G401.6 (cell line): ENCODE measurements around the gene INO80D.
"Not testable (repeated sequence)": the region's sequence is repeated elsewhere in the genome, so short reads cannot be mapped to it uniquely, and the experiment has no call there.

Experiments used
- FAIRE-seq: peaks from 2 replicates; lab custom pipeline; 2012; peaks lifted over from hg19 to GRCh38; lab: Jason Lieb, UNC

Gene INO80D

DNA sequence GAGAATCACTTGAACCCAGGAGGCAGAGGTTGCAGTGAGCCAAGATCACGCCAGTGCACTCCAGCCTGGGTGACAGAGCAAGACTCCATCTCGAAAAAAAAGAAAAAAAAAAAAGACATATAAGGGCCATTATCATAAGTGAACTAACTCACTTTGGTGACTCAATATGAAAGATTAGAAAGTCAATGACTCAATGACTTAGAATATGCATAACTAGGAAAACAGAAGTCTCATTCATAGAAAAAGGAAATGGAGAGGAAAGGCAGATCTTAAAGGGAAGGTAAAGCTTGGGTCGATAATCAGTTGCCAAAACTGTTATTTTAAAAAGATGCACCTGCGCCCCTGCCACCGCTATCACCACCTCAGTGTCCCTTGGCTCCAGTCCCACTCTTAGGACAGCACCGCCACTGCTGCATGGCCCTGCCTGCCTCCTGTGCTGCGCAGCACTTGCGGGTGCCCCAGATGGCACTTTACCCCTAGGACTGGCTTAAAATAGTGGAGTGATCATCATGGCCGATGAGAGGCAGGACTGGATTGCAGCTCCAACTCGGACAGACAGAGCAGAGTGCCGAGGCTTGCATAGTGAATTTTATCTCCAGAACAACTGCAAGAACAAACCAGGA, 54.7 kb downstream of the INO80D start:
- FAIRE-seq, result no peak

DNA sequence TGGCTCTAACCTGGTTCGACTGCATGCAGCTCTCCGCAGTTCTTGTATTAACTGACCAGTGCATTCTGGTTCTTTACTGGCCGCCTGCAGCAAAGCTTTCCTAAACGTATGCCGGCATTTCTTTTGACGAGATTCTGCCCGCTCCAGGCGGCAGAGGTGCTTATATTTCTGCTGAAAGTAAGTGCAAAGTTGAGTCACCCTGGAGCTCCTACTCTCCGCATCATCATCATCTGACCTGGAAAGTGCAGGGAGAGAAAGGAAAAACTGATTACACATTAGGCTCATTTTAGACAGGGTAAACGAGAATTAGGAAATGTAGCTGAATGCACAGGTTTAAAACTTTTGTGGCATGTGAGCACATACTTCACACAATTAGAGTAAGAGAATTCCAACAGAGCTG, 57.9 kb downstream of the INO80D start:
- FAIRE-seq, result no peak

DNA sequence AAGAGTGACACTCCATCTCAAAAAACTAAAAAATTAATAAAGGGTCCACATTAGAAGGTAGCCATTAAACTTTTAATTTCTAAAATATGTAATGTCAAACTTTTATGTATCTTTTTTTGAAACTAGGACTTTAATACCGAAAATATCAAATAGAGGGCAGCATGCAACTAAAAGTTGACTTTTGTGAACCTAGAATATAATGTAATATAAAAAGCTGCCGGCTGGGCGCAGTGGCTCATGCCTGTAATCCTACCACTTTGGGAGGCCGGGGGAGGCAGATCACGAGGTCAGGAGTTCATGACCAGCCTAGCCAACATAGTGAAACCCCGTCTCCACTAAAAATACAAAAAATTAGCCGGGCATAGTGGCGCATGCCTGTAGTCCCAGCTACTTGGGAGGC, 62.8 kb downstream of the INO80D start:
- FAIRE-seq, result no peak

DNA sequence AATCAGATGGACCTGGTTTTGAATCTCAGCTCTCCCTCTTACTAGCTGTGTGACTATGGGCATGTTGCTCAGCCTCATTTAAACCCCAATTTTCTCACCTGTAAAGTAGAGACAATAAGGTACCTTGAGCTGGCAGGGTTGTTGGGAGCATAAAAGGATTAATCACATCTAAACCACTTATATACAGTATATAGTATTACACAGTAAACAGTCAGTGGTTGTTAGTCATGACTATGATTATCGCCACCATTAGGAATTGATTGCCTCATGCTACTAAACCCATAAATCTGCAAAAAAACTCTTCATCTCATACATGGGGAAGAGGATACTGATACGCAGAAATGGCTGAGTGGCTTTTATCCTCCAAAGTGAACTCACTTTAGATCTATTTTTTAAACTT, 65.8 kb downstream of the INO80D start:
- FAIRE-seq, result no peak

DNA sequence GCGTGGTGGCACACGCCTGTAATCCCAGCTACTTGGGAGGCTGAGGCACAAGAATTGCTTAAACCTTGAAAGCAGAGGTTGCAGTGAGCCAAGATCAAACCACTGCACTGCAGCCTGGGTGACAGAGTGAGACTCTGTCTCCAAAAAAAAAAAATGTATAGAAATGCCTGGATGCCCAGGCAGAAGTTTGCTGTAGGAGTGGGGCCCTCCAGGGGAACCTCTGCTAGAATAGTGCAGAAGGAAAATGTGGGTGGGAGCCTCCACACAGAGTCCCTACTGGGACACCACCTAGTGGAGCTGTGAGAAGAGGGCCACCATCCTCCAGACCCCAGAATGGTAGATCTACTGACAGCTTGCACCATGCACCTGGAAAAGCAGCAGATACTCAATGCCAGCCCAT, 70.2 kb downstream of the INO80D start:
- not testable (repeated sequence) for FAIRE-seq

DNA sequence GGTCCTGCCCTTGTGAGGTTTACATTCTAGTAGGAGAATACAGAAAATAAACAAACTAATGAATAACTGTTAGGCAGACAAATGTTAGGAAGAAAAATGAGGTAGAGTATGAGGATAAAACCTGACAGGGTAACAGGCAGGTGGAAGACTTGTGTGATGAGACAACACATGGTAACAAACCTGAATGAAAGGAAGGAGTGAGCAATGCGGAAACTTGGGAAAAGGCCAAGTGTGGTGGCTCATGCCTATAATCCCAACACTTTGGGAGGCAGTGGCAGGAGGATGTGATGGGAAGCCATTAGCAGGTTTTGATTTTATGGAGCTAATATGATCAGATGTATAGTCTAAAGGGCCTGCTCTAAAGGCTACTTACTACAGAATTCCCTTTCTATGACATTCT, 74.2 kb downstream of the INO80D start:
- no peak for FAIRE-seq

DNA sequence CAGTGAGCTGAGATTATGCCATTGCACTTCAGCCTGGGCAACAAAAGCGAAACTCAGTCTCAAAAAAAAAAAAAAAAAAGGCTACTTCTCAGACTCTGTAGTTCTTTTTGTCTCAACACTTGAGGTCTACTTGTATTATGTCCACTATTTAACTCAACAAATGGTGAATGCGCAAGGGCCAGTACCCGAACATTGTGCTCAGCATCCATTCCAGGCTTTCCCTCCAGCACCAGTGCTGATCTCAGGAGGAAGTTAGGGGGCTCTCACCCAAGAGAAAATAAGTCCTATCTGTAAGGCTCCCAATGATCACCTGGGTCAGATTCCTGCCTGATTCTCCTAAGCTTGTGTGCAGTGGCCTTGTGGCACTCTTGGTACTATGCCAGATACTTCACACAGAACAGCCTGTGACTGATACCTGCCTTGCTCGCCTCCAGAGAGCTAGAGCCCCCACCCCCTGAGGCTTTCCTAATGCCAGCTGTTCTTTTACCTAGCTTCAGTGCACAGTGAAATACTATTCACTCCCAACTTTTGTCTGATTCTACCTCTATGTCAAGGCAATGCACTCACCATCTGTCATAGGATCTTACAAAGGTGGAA, 74.9 kb downstream of the INO80D start:
- FAIRE-seq, result no peak

DNA sequence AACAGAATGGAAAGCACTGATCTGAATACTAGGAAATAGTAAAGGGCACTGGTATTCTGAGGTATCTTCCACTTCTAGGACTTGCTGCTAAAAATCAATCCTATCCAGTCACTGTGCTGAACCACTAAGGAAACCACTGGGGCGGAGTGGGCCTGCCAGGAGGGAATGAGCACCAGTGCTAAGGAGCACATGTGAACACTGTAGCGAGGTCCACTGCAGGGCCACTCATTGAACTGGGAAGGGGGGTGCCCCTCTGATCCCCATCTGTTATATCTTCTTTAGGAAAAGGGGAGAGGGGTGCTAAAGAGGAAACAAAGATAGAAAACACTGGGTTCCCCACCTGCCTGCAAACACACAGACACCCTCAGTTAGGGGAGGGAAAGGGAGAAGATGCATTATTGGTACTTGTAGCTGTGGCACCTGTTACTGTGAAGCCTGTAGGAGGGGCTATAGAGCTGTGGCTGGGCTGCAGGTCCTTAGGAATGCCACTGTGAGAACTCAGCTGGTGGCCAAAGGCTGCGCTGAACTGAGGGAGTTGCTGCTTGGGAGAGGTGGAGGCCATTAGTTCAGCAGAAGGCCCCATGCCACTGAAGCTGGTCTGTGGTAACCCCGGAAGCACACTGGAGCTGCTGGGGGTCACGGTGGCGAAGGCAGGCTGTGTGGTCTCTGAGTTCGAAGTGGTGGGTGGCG, 81.8 kb downstream of the INO80D start:
- FAIRE-seq, result no peak

DNA sequence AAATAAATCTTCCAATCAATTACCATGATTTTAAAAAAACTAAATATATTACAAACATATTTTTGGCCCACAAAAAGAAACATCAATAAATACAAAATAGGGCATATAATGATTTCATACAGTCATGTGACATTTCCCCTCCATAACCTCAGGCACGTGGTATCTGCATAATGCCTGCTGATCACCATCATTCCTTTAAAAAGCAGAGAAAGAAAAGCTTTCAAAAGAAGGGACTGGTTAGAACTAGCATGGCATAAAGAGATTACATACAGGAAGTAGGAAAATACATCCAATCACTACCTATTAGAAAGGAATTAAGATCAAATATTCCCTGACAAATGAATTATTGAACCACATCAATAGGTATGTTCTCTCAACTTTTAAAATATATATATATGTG, 83.5 kb downstream of the INO80D start:
- FAIRE-seq, result no peak

DNA sequence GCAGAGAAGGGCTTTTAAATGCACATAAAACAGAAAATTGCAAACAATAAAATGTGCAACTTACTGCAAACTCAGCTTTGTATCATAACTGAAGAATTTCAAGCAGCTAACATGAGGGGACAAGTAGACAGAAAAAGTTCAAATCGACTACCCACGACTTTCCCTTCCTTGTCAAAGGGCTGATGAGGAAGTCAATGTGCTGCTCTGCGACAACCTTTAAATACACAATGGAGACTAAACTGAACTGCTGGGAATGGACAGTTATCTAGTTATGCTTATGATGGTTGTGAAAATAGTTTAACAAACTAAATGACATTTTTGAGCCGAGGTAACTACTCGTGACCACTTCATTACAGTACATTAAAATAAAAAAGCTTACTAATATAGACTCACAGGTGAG, 84.1 kb downstream of the INO80D start:
- no peak for FAIRE-seq

DNA sequence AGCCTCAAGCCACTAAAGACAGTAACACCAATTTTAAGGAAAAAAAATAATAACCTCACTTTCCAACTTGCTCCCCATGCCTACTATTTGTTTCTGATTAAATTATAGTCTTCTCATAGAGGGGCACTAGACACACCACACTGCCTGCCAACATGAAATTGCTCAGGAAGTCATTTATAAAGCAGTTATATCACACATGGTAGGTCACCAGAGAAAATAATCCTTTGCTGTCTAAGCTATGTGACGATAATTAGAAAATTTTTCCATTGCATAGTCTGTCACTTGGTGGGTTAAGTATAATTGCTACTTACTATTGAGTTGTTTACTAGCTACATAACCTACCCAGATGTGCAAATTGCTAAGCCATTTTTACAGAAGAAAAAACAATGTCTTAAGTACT, 85.2 kb downstream of the INO80D start:
- no peak for FAIRE-seq

DNA sequence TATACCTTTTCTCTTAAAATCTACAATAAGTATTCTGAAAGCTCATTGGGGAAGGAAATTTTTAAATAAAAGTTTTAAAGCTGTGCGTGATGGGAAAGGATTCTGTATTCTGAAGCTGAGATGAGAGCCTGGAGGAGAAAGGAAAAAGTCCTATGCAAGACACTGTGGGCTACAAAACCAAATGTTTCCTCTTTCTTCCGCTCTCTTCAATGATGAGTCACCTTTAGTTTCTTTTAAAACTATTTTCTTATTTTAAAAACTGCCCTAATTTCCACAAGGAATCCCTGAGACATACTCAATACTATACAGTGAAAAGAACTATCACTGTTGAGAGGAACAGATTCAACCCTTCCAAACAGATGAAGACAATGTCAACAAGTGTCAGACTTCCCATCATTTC, 87.4 kb downstream of the INO80D start:
- FAIRE-seq, result no peak

DNA sequence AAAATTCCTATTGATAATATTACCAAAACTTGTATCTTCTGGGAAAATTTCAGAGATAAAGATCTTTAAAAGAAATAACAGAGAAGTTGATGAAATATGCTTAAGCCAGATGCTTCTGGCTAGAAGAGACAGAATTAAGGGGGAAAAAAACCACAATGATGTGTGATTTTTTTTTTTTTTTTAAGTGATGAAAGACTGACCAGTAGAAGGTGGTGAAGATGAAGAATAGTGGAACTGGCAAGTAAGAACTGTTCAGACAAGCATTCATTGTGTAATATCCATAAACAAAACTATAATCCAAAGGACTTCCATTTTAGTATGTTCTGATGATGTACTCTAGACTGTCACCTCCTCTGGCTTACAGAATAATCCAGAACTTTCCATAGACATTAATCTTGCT, 89.8 kb downstream of the INO80D start:
- FAIRE-seq, result no peak

DNA sequence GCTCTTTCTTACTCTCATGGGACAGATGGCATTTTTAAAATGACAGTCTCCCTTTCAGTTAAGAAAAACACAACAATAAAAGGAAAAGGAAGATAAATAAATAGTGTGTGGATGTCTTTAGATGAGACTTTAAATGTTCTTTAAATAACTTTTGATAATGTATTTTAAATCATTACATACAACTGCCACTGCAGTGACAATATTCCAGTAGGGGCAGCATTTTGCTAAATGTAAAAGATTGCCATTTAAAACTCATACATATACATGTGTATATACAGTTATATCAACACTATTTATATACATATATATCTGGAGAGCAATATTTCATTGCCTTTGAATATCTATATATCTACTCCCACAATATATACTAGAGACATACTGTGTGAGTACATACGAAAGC, 90.7 kb downstream of the INO80D start:
- FAIRE-seq, result peak; percentile 67

DNA sequence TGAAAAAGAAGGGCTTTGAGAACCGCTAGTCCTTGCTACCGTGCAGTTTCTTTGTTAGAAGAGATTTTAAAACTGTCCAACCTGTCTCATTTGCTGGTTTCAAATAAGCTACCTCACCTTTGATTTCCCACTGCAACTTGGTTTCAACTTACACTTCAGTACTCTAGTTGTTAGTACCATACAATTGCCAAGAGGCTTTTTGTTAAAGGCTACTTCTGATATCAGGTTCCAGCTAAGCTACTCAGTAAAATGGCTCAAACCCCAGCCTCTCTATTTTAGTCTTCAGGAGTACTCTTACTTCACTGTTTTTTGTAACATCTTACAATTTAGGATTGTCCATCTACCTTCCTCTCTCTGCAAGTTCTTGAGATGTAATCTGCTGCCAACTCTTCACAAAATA, 91.6 kb downstream of the INO80D start:
- FAIRE-seq, result no peak

DNA sequence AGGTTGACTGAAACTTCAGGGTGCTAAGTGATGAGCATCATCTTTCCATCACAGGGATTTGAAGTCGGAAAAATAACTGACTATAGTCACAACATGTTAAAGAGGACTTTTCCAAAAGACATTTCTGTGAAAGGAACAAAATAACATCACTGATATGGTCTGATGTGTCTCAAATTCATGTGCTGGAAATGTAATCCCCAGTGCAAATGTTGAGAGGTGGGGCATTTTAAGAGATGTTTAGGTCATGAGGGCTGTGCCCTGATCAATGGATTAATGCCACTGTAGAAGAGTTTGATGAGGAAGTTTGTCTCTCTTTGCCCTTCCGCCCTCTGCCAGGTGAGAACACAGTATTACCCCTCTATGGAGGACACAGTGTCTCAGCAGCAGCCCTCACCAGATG, 95.9 kb downstream of the INO80D start:
- no peak for FAIRE-seq

DNA sequence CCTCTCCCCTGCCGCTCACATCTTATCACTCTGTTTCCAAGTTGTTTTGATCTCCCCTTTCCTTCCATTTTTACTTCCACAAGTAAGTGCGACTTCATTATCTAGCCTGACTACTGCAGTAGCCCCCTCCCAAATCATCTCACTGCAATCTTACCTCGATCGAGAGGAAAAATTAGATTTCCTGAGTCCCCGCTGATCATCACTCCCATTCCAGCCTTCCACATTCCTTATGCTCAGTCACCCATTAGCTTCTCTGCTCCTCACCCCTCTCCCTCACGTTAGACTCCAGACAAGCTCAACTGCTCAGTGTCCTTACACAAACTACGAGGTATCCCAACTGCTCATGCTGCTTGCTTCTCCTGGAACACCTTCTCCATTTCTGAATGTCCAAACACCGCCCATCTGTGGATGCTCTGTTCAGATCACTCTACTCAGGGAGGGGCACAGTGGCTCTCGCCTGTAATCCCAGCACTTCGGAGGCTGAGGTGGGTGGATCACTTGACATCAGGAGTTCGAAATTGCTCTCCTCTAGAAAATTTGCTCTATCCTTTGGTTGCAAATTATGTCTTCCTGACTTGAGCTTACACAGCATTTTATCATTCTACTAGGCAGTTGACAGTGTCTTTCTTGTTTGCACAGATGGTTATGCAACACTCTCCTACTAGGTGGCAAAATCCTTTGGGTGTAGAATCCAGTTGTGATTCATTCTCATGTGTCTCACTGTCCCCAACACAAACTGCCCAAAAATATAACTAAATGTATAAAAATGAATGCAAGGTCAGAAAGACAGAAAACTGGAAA, 96.5 kb downstream of the INO80D start:
- FAIRE-seq, result no peak

DNA sequence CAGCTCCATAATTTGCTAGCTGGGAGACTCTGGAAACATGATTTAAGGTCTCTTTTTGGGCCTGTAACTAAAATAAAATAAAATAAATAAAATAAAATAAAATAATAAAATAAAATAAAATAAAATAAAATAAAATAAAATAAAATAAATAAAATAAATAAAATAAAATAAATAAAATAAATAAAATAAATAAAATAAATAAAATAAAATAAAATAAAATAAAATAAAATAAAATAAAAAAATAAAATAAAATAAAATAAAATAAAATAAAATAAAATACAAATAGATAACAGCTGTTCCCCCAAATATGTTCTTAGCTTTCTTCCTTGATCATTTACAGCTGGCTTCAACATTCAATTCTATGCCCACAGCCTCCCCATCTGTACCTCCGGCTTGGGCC, 97.3 kb downstream of the INO80D start:
- not testable (repeated sequence) for FAIRE-seq

DNA sequence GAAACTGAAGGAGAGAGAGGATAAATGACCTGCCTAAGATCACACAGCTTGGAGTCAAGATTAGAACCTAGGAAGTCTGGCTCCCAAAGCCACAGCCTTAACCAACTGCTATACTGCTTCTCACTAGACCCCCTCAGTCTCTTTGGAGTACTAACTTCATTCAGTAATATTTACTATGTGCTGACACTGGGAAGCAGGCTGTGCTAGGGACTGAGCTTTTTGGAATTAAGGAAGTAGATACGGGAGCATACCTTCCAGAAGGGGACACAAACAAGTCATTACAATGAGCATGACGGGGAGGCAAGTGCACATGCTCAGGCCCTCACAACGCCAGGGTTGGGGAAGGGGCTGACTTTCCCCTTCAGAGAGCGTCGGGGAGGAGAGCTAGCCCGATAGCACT, 97.7 kb downstream of the INO80D start:
- no peak for FAIRE-seq

DNA sequence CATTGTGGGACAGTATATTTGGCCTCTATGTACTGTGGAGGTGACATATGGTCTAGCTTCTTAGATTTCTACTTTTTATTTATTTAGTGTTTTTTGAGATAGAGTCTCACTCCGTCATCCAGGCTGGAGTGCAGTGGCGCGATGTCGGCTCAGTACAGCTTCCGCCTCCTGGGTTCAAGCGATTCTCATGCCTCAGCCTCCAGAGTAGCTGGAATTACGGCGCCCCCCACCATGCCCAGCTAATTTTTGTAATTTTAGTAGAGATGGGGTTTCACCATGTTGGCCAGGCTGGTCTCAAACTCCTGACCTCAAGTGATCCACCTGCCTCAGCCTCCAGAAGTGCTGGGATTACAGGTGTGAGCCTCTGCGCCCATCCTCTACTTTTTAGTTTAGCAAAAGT, 99.6 kb downstream of the INO80D start:
- FAIRE-seq, result not testable (repeated sequence)

DNA sequence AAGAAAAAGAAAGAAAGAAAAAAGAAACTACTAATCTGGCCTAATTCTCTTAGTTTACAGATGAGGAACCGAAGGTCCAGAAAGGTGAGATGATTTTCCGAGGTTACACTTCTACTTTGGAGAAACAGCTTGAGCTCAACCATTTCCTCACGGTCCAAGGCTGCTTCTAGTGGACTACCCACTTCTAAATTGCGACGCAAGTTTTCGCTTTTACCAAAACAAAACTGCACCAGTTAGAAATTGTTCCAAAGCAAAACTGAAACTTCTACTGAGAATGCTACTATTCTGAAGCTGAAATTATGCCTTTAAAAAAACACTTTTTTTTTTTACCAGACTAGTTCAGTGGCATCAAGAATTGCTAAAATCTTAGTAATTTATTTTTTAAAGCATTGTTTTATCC, 101.6 kb downstream of the INO80D start:
- FAIRE-seq, result no peak

DNA sequence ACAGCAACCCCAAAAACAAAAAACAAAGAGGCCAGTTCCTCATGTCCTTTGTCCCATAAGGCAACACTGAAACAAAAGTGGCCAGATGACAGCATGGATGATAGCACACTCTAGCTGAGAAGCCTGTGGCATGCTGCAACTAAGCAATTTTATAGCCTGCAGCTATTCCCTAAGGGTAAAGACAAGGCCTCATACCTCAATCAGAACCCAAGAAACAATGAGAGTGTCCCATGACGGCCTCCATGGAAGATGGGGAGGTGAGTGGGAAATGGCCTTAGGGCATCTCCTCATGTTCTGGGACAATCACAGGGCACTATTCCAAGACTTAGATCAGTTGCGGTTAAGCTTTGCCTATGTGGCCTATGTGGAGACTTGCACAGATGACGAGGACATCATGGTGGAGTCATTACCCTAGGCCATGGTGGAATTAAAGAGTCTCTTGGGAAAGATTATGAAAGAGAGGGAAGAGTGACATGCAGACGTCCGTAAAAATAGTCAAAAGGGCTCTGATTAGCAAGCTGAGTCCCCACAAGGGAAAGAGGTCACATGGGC, 103.1 kb downstream of the INO80D start:
- FAIRE-seq, result no peak

DNA sequence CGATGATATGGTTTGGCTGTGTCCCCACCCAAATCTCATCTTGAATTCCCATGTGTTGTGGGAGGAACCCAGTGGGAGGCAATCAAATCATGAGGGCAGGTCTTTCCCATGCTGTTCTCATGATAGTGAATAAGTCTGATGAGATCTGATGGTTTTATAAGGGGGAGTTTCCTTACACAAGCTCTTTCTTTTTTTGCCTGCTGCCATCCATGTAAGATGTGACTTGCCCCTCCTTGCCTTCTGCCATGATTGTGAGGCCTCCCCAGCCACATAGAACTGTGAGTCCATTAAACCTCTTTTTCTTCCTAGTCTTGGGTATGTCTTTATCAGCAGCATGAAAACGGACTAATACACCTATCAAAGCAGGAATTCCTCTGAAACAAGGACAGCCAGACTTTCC, 107.2 kb downstream of the INO80D start:
- not testable (repeated sequence) for FAIRE-seq
